Measurements from ENCODE around the gene NPEPPS.

Gene NPEPPS

DNA sequence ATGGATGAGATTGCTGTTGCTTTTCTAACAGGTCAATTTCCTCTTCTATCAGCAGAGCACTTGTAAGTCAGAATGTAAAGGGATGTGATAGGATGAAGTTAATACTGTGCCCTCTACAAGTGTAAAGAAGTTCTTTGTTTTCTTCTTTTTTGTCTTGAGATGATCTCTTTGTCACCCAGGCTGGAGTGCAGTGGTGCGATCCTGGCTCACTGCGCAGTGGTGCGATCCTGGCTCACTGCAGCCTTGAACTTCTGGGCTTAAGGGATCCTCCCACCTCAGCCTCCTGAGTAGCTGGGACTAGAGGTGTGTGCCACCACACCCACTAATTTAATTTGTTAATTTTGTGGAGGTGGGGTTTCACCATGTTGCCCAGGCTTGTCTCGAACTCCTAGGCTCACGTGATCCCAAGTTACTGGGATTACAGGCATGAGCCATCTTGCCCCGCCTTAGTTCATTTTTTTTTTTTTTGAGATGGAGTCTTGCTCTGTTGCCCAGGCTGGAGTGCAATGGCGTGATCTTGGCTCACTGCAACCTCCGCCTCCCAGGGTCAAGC lies 97.2 kb downstream of the NPEPPS start:
- no peak for DNase-seq (ENCODE audit: low read depth, low spot score)

DNA sequence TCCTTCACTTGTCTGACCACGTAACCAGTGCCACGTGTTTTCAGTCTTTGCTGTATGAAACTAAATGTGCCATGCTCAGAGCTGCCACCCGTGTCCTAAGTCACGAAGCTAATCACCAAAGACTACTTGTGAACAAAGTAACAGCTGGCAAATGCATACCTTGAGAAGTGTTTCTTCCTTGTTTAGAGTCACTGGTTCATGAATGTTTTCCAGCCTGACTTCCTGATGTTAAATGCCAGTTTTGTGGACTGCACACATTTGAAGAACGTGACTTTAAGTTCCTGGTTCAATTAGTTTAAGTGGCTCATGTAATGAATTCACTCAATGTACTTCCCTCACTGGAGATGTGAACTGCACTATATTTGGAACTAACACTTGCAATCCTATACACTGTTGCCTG lies 98.9 kb downstream of the NPEPPS start:
- DNase-seq (ENCODE audit: low read depth, low spot score), result no peak

DNA sequence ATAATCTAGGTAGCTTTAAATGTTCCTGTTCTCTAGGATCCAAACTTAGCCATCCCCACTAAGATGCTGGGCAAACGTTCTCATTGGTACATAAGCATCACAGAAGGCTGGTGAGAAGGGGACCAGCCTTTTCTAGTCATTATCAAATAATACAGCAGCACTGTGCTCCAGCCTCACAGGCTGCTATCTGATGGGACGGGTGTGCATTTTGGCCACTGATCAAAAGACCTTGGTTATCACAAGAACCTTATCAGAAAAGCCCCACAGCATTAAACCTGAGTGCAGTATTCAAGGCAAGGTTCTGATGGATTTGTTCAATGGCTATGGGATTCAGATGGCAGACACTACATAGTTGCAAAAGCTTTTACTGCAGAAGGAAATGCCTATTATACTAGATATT lies 99.7 kb downstream of the NPEPPS start:
- no peak for DNase-seq (ENCODE audit: low read depth, low spot score)

DNA sequence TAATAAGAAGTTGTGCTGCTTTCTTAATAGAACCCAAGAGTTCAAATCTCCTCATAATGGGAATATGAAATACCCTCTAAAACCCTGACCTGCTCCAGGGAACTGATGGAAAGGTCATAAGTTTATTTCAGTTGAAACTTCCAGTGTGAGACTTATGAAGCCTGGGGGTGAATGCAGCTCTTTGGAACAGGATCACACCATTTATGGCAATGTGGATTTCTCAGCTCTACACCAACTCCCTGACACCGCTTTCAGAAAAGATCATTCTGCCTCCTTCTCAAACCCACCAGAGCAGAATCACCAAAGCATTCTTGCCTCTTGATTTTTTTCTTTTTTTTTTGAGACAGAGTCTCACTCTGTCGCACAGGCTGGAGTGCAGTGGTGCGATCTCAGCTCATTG lies 102.1 kb downstream of the NPEPPS start:
- no peak for DNase-seq (ENCODE audit: low read depth, low spot score)

DNA sequence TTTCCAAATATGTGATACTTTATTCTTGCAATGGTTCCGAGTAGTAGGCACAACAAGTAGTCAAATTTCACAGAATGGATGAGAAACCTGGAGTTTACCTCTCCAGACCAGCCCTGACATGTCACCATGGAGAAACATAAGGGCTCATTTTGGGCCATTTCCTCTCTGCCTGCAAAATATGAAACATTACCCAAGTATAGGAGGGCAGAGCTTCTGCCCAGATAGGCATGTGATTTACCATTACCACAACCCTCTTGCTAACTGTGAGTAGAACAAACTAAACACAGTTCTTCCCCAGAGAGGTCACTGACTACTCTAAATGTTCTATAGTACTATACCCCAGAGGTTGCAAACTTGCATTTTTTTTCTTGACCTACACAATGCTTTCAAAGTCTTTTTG lies 103.1 kb downstream of the NPEPPS start:
- no peak for DNase-seq (ENCODE audit: low read depth, low spot score)

DNA sequence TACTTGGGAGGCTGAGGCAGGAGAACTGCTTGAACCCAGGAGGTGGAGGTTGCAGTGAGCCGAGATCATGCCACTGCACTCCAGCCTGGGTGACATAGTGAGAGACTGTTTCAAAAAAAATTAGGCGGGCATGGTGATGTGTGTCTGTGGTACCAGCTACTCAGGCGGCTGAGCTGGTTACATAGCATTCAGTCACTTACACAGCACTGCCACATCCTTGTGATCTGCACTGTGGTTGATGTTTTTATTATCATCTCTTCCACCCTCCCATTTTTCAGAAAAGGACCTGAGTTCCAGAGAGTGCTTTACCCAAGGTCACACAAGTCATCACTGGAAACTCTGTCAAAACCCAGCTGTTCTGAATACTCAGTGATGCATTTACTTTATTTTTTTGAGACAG lies 104.0 kb downstream of the NPEPPS start:
- DNase-seq (ENCODE audit: low read depth, low spot score), result no peak

DNA sequence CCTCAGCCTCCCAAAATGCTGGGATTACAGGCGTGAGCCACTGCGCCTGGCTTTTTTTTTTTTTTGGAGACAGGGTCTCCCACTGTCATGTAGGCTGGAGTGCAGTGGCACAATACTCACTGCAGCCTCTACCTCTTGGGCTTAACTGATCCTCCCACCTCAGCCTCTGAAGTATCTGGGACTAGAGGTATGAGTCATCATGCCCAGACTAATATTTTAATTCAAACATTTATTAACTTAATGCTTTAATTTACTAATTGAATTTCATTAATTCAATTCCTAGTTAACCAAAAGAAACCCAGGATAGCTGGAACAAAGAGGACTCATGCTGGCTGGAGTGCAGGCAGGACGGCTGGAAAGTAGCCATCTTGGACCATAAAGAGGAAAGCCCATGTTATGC lies 104.8 kb downstream of the NPEPPS start:
- DNase-seq (ENCODE audit: low read depth, low spot score), result no peak

DNA sequence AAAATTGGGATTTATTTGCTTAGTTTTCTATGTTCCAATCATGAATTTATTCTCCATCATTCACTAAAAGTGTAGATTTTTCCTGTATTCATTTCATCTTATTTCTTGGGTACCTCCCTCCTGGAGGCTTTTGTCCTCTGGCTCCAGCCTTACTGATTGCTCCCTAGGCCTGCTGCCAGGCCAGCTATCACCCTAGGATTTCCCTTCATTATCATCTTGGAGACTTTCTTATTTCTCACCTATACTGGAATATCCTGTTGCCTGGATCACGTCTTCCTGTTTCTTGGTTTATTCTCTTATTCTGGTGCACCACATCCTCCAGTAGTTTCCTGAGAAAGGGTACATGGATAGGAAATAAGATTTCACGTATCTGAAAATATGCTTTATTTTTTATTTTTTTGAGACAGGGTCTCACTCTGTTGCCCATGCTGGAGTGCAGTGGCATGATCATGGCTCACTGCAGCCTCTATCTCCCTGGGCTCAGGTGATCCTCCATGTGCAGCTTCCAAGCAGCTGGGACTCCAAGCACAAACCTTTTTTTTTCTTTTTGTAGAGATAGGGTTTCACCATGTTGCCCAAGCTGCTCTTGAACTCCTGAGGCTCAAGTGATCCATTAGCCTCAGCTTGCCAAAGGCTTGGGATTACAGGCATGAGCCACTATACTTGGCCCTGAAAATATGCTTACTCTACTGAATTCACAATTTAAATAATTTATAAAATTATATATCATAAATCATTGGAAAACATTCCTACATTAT lies 105.5 kb downstream of the NPEPPS start:
- no peak for DNase-seq (ENCODE audit: low read depth, low spot score)

DNA sequence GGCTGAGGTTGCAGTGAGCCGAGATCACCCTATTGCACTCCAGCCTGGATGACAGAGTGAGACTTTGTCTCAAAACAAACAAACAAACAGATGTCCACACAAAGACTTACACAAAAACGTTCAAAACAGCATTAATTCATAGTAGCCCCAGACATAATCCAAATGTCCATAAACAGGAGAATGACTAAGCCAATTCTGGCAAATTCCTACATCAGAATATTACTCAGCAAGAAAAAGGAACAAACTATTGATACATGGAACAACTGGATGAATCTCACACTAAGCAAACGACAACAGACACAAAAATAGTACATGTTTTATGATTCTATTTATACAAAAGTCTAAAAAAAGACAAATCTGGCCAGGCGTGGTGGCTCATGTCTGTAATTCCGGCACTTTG lies 108.0 kb downstream of the NPEPPS start:
- DNase-seq (ENCODE audit: low read depth, low spot score), result no peak

DNA sequence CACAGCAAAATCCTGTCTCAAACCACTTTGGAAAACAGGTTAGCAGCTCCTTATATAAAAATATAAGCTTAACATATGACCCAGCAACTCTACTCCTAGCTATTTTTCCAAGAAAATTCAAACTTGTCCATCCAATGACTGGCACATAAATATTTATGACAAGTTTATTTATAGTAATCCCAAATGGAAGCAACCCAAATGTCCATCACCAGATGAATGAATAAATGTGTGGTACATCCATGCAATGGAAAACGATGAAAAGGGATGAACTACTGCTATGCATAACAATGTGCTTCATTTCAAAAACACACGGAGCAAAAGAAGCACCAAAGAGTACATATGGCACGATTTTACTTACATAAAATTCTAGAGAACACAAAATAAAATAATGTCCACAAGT lies 109.2 kb downstream of the NPEPPS start:
- no peak for DNase-seq (ENCODE audit: low read depth, low spot score)

DNA sequence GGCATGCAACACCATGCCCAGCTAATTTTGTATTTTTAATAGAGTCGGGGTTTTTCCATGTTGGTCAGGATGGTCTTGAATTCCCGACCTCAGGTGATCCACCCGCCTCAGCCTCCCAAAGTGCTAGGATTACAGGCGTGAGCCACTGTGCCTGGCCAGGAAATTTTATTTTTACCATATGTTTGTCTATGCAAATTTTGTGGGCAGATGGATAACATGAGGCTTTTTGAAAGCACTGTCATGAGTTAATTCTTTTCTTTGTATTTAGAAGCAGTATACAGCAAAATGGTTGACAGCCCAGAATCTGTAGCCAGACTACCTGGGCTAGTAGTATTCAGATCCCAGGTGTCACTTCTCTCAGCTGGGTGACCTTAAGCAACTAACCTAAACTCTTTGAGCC lies 110.3 kb downstream of the NPEPPS start:
- DNase-seq (ENCODE audit: low read depth, low spot score), result no peak

DNA sequence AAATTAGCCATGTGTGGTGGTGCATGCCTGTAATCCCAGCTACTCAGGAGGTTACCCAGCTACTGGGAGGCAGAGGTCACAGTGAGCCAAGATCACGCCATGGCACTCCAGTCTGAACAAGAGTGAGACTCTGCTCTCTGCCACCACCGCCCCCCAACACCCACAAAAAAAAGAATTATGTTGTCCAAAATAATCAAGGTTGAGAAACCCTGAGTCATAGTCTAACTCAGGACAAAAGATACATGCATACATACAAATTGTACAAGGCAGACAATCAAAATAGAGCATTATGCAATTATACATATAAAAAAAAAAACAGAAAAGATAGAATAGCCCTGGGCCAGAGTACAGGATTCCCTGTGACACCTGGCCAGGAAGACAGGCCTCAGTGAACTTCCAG lies 112.2 kb downstream of the NPEPPS start:
- DNase-seq (ENCODE audit: low read depth, low spot score), result no peak

DNA sequence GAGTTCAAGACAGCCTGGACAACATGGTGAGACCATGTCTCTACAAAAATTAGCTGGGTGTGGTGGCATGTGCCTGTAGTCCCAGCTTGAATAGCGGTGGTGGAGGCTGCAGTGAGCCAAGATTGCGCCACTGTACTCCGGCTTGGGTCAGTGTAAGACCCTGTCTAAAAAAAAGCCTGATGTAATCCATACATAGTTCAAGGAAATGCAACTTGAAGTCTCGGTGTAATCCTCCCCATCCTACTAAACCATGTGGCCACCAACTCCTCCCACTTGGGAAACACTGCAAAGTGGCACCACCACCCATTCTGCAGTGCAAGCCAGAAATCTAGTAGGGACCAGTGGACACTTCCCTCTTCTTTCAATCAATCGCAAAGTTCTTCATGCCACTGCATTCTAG lies 113.4 kb downstream of the NPEPPS start:
- DNase-seq (ENCODE audit: low read depth, low spot score), result no peak

DNA sequence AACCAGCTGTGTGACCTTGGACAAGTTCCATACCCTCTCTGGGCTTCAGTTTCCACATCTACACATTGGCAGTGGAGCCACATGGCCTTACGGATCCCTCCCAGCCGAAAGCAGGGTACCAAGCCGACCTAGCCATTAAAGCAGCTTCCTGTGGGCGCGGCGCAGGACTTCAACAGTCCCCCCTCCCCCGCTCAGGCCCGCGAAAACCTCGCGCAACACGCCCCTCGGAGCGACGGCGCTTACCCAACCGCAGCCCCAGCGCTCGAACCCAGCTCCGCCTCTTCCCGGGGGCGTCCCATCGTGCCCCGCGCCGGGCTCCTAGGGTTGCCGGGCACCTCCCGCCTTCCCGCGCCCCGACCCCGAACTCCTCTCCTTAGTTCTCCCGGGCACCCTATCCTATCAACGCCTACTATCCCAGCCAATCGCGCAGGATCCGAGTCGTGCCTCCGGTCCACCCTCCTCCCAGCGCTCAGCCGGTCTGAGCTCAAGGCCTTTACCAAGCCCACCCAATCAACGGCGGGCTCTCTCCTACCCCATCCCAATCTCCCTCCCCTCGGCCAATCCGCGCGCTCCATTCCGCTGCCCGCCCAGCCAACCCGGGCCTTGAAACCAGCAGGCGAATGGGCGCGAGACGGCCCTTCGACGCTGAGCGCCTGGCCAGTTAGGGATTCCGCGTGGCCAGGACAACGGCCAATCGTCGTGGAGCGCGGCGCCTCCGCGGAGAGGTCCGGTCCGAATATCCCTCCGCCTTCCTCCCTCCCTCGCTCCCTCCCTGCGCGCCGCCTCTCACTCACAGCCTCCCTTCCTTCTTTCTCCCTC lies 118.5 kb downstream of the NPEPPS start, which contains the start of gene KPNB1:
KPNB1 (plus strand) TSS at position 767 of the 819 bp plus-strand sequence. CDS start 326 bp downstream, outside the sequence.
- peak; percentile 100 for DNase-seq (ENCODE audit: low read depth, low spot score)

DNA sequence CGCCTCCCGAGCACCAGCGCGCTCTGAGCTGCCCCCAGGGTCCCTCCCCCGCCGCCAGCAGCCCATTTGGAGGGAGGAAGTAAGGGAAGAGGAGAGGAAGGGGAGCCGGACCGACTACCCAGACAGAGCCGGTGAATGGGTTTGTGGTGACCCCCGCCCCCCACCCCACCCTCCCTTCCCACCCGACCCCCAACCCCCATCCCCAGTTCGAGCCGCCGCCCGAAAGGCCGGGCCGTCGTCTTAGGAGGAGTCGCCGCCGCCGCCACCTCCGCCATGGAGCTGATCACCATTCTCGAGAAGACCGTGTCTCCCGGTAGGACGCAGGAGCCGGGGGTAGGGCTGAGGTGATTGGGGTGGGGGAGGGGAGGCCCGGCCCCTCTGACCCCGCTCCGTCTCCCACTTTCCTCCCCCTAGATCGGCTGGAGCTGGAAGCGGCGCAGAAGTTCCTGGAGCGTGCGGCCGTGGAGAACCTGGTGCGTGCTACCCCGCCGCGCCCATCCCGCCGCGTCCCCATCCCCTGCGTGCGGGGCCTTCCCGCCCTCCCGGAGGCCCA lies 119.1 kb downstream of the NPEPPS start:
- no peak for DNase-seq (ENCODE audit: low read depth, low spot score)

DNA sequence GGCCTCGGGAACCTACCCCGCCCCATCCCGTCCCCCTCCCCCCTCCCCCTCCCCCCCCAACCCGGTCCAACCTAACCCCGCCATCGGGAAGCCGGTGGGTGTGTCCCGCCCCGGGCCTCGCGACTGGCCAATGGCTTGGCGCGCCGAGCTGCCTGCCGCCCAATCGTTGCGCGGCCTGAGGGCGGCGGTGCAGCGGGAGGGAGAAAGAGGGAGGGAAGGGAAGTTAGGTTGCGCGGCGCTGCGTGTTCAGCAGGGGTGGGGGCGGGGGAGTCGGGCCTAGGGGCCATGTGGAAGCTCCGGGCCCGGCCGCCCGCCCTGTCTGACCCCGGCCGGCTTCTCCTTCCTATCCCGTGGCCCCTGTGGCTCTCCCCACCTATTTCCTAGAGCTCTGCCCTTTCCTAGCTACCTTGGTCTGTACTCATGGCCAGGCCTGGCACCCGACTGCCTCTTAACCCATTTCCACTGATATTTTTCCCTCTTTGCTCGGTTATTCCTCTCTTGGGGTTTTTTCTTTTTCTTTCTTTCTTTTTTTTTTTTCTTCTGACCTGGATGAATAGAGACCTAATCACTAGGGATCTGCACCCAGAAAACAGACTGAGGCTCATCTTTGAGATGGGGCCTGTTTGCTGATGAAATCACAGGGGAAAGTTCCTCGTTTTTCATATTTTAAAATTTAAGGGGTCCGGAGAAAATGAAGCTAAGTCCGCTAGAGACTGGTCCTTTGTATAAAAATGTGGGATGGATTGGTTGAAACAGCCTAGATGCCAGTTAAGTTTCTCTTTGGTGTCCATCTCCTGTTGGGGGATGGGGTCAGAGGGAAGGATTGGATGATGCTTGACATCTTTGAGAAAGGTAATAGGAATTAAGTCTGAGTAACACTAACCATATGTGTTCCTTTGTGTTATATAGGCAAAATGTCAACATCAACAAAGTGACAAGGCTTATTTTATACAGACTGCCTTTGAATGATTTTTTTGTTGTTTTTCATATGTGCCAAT lies 119.9 kb downstream of the NPEPPS start:
- DNase-seq (ENCODE audit: low read depth, low spot score), result peak; percentile 97

DNA sequence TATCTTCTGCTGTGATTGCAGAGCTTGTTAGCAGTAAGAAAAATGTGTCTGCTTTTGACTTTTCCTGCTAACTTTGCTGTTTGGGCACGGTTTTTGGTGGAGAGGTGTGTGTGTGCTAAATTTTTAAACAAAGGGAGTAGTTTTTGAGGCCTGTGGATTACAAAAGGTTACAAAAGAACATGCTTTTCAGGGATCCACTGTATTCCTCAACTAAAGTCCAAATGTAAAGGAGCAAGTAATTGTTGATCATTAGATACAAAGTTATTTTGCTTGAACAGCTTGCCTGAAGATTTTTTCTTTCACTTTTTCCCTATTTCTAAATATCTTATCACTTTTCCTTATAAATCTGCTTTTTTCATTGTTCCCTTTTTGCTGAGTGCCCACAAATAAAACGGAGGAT lies 120.8 kb downstream of the NPEPPS start:
- DNase-seq (ENCODE audit: low read depth, low spot score), result no peak

DNA sequence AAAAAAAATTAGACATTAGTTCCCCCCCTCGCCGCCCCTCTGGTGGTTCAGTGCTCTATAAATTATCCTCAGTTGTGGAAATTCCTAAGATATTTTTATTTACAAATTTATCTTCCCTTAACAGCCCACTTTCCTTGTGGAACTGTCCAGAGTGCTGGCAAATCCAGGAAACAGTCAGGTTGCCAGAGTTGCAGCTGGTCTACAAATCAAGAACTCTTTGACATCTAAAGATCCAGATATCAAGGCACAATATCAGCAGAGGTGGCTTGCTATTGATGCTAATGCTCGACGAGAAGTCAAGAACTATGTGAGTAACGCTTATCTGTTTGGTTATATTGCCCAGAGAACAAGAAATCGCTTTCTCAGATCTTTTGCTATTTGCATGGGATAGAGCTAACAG lies 121.7 kb downstream of the NPEPPS start:
- no peak for DNase-seq (ENCODE audit: low read depth, low spot score)

DNA sequence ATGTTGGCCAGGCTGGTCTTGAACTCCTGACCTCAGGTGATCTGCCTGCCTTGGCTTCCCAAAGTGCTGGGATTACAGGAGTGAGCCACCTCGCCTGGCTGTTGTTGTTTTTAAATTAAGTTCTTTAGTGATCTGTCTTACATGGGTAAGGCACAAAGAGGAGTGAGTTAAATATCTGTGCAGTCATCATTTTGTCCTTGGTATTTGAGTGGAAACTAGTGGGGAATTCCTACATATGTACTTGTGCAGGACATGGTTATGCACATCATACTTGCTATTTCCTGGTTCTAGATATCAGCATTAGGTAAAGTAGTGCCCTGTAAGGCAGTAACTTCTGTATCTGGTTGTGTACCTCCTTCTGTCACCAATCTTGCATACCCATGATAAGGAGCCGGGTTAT lies 122.5 kb downstream of the NPEPPS start:
- DNase-seq (ENCODE audit: low read depth, low spot score), result no peak

DNA sequence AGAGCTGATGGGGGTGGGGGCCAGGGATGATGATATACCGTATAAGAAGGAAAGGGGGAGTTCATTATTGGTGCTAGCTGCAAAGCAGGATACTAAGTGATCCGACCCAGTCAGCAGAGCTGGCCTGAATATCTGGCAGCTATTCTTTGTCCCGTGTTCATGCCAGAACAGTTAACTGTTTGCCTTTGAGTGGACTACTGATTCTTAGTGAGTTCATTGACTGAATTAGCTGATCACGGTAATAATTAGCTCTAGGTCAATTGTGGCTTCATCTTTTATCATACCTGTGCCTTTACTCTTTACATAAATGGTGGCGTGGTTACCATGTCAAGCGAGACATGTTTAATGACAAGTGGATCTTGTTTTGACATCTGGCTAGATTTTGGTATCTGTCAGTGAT lies 124.1 kb downstream of the NPEPPS start:
- no peak for DNase-seq (ENCODE audit: low read depth, low spot score)

DNA sequence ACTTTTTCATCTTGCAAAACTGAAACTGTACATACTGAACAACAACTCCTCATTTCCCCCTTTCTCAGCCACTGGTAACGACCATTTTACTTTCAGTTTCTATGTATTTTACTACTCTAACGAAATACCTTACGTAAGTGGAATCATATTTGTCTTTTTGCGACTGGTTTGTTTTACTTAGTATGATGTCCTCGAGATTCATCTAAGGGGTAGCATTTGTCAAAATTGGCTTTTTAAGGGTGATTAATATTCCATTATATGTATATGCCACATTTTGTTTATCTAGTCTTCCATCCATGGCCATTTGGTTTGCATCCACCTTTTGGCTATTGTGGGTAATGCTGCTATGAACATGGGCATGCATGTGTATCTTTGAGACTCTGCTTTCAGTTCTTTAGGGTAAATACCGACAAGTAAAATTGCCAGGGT lies 129.2 kb downstream of the NPEPPS start:
- DNase-seq (ENCODE audit: low read depth, low spot score), result no peak
